ENCODE measurements around the gene TMEM51. TPM values are rescaled to one million over a fixed set of nuclear protein-coding genes. Genes with fewer than 3 reads are reported as not detected.

TMEM51 gene
- total RNA-seq, 4 donors from 2014 or later = 8.5 to 10.3 (median 9.1) TPM

GRCh38 chr1:15160626-15161025, 7.1 kb downstream of the TMEM51 start:
- no peak for DNase-seq (ENCODE audit: low spot score in 2 of 2)
- 57 to 62% methylated on average over 8 of the region's 8 CpGs for WGBS, 2 donors
- TF ChIP-seq POLR2A (IDR thresholded peaks at IDR 0.05) = no peak
- no peak for TF ChIP-seq CTCF (IDR thresholded peaks at IDR 0.05)

GRCh38 chr1:15167386-15167785, 13.8 kb downstream of the TMEM51 start:
- no peak overlapping the region for H3K4me3 ChIP-seq (ENCODE audit: low read depth, poor library complexity, severe bottlenecking)
- DNase-seq (ENCODE audit: low spot score in 2 of 2) = no peak
- 59 to 61% methylated on average over 3 of the region's 3 CpGs for WGBS, 2 donors
- intact Hi-C loops (cut with DNase I; ENCODE audit: low total_unique reads) = no loop called here
- TF ChIP-seq POLR2A (IDR thresholded peaks at IDR 0.05) = no peak
- no peak for TF ChIP-seq CTCF (IDR thresholded peaks at IDR 0.05)

More at GRCh38 chr1:15160626-15161025, 7.1 kb downstream of the TMEM51 start:
- H3K4me3 ChIP-seq (ENCODE audit: low read depth, poor library complexity, severe bottlenecking) = no peak overlapping the region
- intact Hi-C loops (cut with DNase I; ENCODE audit: low total_unique reads) = no loop called here

- TF ChIP-seq CTCF (IDR thresholded peaks at IDR 0.05) (no peak), POLR2A (IDR thresholded peaks at IDR 0.05) (no peak)
- intact Hi-C loops (cut with DNase I; ENCODE audit: low total_unique reads) = no loop called here
- 20 to 32% methylated on average over 5 of the region's 5 CpGs for WGBS, 2 donors
- no peak for DNase-seq (ENCODE audit: low spot score in 2 of 2)
- H3K4me3 ChIP-seq (ENCODE audit: low read depth, poor library complexity, severe bottlenecking) = no peak overlapping the region
These were observed 14.9 kb downstream of the TMEM51 start for GRCh38 chr1:15168479-15168878.

- intact Hi-C loops (cut with DNase I; ENCODE audit: low total_unique reads) = no loop called here
- 90% methylated on average over 7 of the region's 7 CpGs for WGBS, 2 donors
- TF ChIP-seq CTCF (IDR thresholded peaks at IDR 0.05) = no peak
These were observed 16.5 kb downstream of the TMEM51 start for GRCh38 chr1:15170071-15170470.

GRCh38 chr1:15171271-15171908, 17.8 kb downstream of the TMEM51 start:
- WGBS, 2 donors = 85 to 86% methylated on average over 15 of the region's 15 CpGs
- TF ChIP-seq CTCF (IDR thresholded peaks at IDR 0.05) (no peak), POLR2A (IDR thresholded peaks at IDR 0.05) (no peak)
- intact Hi-C loops (cut with DNase I; ENCODE audit: low total_unique reads) = no loop called here
- DNase-seq (ENCODE audit: low spot score in 2 of 2) = no peak
- no peak overlapping the region for H3K4me3 ChIP-seq (ENCODE audit: low read depth, poor library complexity, severe bottlenecking)

More at GRCh38 chr1:15170071-15170470, 16.5 kb downstream of the TMEM51 start:
- no peak for DNase-seq (ENCODE audit: low spot score in 2 of 2)
- H3K4me3 ChIP-seq (ENCODE audit: low read depth, poor library complexity, severe bottlenecking) = no peak overlapping the region

Measured in lower leg skin (tissue), 4 donors.